ENCODE results near the gene SMDT1. TPM values are rescaled to one million over a fixed set of nuclear protein-coding genes. Genes with fewer than 3 reads are reported as not detected.
"Not testable (repeated sequence)": the region's sequence is repeated elsewhere in the genome, so short reads cannot be mapped to it uniquely, and the experiment has no call there.

The SMDT1 gene
- total RNA-seq, 2 donors from 2014 or later = 48.3 to 59.9 TPM

DNA sequence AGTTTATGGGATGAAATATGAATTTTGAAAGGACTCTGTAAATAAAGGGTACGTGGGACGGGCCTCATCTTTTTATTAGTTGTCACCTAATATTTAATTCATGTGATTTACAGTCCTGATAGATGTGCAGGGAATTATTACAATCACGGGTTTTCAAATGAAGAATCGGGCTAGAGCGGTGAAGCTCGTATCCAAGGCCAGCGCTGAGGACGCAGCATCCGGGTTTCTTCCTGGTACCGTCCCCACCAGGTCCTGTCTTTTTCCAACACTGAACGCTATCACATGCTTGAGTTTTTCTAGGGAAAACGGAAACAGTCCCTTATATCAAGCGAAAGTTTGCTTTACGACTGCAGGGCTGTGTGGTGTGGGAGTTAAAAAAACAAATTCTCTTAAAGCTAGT lies 787 bp downstream of the SMDT1 start:
- Mint-ChIP-seq H3K27ac (peak overlapping the region; percentile 98 to 99), H3K9me3 (no peaks in the 10 kb centered on the region), H3K36me3 (peaks cover 13 to 21% of the 10 kb centered on the region in 2 donors)
- DNase-seq (ENCODE audit: low spot score in 2 of 2) (no peak), ATAC-seq (no peak)

DNA sequence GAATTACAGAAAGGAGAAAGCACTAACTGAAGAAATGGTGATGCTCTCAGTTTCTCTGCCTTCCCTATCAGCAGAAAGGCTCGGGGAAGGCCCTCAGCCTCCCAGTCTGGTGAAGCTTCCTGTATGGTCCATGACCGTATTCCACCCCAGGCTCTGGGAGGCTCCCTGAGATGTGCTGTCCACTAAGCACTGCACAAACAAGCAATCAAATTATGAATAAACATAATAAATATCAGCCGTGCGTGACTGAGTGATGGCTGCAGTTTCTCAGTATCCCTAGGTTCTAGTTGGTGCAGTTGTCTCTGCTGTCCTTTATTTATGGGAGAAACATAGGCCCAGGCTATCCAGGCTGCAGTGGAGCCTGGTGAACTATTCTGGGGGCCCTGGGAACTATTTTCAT lies 3.6 kb downstream of the SMDT1 start:
- ATAC-seq = no peak
- Mint-ChIP-seq H3K36me3 (peaks cover 13 to 25% of the 10 kb centered on the region in 2 donors), H3K9me3 (no peaks in the 10 kb centered on the region), H3K27ac (peak overlapping the region in 1 of 2 donors; percentile 23)
- no peak for DNase-seq (ENCODE audit: low spot score in 2 of 2)

DNA sequence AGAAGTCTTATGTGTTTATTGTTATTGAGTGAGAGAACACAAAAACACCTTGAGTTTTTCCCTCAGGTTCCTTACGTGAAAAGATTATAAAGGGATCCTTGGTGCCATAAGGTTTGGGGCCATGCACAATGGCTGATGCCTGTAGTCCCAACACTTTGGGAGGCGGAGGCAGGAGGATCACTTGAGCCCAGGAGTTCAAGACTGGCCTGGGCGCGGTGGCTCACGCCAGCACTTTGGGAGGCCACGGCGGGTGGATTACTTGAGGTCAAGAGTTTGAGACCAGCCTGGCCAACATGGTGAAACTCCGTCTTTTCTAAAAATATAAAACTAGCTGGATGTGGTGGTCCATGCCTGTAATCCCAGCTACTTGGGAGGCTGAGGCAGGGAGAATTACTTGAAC lies 5.4 kb downstream of the SMDT1 start:
- Mint-ChIP-seq H3K27ac (no peak overlapping the region), H3K9me3 (no peaks in the 10 kb centered on the region), H3K36me3 (peaks cover 23 to 39% of the 10 kb centered on the region in 2 donors)
- DNase-seq (ENCODE audit: low spot score in 2 of 2) (no peak), ATAC-seq (no peak)

DNA sequence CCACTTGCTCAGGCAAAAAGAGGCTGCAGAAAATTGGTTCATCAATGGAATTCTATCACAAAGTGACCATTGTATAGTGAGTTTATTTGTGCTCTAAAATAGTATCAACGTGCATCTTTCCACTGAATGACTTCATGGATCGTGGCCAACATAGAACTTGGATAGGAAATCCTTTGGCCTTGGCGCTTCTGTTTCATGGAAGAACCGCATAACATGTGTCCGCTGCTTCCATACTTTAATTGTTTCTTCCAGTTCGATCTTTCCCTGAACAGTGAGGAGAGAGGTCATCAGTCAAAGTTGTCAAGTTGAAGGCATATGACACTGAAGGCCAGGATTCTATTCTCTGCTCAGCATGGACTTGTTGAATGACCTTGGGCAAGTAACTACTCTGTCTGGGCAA lies 6.6 kb downstream of the SMDT1 start:
- Mint-ChIP-seq H3K9me3 (no peaks in the 10 kb centered on the region), H3K36me3 (peaks cover 26 to 47% of the 10 kb centered on the region in 2 donors), H3K27ac (no peak overlapping the region)
- DNase-seq (ENCODE audit: low spot score in 2 of 2) (no peak), ATAC-seq (no peak)

DNA sequence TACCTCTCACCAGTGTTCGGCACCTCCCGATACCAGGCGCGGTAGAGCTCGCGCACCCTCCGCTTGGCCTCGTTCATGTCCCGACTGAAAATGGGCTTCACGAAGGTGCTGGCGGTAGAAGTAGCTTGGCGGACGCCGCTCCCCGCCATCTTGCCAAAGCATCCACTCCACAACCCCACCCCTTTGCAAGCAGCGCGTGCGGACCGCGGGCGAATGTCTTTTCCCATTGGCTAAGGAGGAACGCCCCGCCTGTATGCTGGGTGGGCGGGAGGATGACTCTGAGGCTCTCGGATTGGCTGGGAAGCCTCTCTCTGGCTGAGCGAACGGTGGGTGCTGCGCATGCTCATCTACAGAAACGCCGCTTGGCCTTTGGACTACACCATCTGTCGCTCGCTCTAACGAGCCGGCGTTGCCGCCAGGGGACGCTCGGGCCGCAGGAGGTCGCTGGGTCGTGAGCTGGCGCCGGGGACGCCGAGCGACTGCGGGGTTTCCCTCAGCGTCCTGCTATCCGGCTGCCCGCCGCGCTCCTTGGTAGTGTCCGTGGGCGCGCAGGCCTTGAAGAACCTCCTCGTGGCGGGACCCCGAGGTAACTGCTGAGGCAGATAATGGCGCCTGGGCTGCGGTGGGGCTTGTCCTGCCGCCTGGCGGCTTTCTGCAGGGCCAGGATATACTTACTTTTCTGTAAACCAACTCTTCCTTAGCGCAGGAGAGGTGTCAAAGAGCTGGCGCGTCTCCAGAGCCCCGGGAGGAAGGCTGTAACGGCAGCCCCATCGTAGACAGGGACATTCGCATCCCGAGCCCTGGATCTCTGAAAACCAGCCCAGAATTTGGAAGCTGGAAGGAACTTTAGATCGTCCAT lies 11.3 kb downstream of the SMDT1 start, which contains the start of gene NDUFA6:
TSS of gene NDUFA6 (minus strand) at position 177 of the 859 bp plus-strand sequence. CDS start at position 149, 28 bp downstream.
- Mint-ChIP-seq H3K9me3 (no peaks in the 10 kb centered on the region), H3K27ac (peak within 1 kb of the TSS; percentile 99 to 100), H3K36me3 (peaks cover 20 to 32% of the 10 kb centered on the region in 2 donors)
- ATAC-seq (peak; percentile 93 to 97), DNase-seq (ENCODE audit: low spot score in 2 of 2) (peak; percentile 96 to 100)

DNA sequence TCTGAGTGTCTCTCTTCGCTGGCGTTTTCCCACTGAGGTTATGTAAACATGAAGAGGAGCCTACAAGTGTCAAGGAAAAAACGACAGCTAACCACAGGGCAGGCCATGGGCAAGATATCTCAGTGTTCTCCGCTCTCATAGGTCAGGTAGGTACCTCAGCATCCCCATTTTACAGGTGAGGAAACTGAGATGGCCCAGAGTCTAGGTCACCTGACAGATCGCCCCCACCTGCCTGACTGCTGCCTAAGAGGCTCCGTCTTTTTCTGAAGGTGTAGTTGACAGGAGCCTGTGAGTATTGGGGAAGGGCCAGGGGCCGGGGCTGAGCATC lies 11.9 kb downstream of the SMDT1 start:
- Mint-ChIP-seq H3K27ac (peak overlapping the region; percentile 74 to 100), H3K36me3 (peaks cover 20 to 28% of the 10 kb centered on the region in 2 donors), H3K9me3 (no peaks in the 10 kb centered on the region)
- DNase-seq (ENCODE audit: low spot score in 2 of 2) (no peak), ATAC-seq (no peak)

DNA sequence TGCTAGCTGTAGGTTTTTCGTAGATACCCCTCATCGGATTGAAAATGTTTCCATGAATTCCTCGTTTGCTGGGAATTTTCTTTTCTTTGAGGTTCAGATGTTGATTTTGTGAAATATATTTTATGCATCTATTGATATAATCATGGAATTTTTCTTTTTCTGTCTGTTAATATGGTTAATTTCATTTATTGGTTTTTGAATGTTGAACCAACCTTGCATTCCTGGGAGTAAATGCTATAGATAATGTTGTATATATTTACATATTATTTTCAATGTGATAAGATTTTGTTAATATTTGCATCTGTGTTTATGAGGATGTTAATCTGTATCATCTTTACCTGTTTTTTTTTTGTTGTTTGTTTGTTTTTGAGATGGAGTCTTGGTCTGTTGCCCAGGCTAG lies 21.7 kb downstream of the SMDT1 start:
- H3K9me3 Mint-ChIP-seq = peaks cover 8 to 19% of the 10 kb centered on the region in 2 donors
- DNase-seq (ENCODE audit: low spot score in 2 of 2) (no peak), ATAC-seq (no peak)
- H3K36me3 Mint-ChIP-seq = peaks cover 21 to 53% of the 10 kb centered on the region in 2 donors
- H3K27ac Mint-ChIP-seq = no peak overlapping the region

DNA sequence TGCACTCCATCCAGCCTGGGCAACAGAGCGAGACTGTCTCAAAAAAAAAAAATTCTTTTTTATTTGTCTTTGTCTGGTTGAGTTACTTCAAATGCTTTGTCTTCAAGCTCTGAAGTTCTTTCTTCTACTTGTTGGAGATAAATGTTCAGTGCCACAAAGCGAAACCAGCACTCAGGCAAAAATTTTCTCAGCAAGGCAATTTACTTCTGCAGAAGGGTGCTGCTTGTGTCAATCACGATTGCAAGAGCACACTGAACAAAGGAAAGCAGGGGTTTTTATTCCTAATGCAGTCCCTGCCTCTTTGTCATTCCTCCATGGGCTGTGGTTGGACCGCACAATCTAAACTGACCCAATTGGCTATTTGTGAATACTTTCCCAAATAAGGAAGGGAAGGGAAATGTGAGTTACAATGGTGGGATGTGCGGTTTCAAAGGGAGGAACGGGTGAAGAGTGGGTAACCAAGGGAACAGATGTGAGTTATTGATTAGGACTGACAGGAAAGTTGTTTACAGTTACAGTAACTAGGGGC lies 24.9 kb downstream of the SMDT1 start:
- H3K9me3 Mint-ChIP-seq = peaks cover 8 to 16% of the 10 kb centered on the region in 2 donors
- not testable (repeated sequence) for ATAC-seq

DNA sequence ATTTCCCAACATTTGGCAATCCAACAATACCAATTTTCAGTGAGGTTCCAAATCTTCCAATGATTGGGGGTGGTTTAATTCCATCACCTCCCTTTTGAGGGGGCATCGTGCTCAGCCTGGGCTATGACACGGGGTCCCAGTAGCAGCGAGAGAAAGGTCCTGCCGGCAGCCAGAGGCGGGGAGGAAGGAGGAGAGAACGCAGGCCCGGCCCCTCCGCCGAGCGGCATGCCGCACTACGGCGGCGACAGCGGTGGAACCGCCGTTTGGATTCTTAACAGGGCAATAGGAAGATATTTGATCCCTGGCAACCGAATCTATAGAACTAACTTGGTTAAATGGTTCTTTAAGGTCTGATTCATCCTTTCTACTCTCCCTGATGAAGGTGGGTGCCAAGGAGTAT lies 29.3 kb downstream of the SMDT1 start:
- Mint-ChIP-seq H3K36me3 (peaks cover 13 to 18% of the 10 kb centered on the region in 2 donors), H3K9me3 (peaks cover 8 to 13% of the 10 kb centered on the region in 2 donors), H3K27ac (no peak overlapping the region)
- ATAC-seq (no peak), DNase-seq (ENCODE audit: low spot score in 2 of 2) (no peak)

More for the DNA sequence above, 24.9 kb downstream of the SMDT1 start:
- not testable (repeated sequence) for DNase-seq (ENCODE audit: low spot score in 2 of 2); H3K27ac Mint-ChIP-seq
- peaks cover 17 to 49% of the 10 kb centered on the region in 2 donors for H3K36me3 Mint-ChIP-seq

DNA sequence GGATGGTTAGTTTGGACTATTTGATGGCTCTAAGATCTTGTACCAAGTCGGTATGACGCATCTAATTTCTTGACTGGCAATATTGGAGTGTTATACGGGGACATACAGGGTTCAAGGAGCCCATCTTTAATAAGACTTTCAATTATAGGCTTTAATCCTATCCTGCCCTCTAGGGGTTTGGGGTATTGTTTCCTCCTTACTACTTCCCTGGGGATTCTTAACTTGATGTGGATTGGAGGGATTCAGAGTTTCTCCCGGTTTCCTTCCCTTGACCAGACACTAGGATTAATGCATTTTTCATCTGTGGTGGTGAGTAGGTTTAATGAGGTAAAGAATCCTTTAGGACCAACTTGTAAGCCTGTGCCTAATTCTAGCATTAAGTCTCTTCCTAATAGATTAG lies 32.3 kb downstream of the SMDT1 start:
- Mint-ChIP-seq H3K27ac (no peak overlapping the region), H3K9me3 (peaks cover 10 to 14% of the 10 kb centered on the region in 2 donors), H3K36me3 (peaks cover 12 to 23% of the 10 kb centered on the region in 2 donors)
- ATAC-seq = no peak
- no peak for DNase-seq (ENCODE audit: low spot score in 2 of 2)

DNA sequence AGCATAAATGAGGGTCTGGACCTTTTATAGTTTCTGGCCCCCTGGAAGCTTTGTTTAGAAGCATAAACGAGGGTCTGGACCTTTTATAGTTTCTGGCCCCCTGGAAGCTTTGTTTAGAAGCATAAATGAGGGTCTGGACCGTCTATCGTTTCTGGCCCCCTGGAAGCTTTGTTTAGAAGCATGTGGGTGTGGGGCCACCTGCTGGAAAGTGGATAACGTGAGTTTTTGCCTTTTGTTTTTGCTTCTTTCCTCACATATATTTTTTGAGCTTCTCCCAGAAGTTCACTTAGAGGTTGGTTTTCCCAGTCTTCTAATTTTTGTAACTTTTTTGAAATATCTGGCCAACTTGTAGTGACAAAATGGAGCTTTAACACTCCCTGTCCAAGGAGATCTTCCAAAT lies 33.3 kb downstream of the SMDT1 start:
- Mint-ChIP-seq H3K9me3 (peaks cover 10 to 17% of the 10 kb centered on the region in 2 donors), H3K36me3 (peaks cover 12 to 28% of the 10 kb centered on the region in 2 donors)
- H3K27ac Mint-ChIP-seq; ATAC-seq; DNase-seq (ENCODE audit: low spot score in 2 of 2): not testable (repeated sequence)

DNA sequence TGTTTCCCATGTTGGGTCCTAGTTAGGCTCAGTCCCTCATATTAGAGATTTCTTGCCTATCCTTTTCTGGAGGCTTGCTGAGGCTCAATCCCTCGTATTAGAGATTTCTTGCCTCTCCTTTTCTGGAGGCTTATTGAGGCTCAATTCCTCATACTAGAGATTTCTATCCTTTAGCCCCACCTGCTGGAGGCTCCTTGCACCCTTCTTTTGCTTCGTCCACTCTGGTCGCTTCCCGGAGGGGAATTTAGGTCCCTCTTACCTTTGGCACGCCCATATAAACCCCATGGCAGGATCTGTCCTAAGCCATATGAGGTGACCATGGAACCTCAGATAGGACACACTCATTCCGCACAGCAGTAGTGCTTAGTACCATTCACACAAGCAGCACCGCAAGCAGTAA lies 35.2 kb downstream of the SMDT1 start:
- peaks cover 10 to 17% of the 10 kb centered on the region in 2 donors for H3K9me3 Mint-ChIP-seq
- H3K27ac Mint-ChIP-seq = no peak overlapping the region
- DNase-seq (ENCODE audit: low spot score in 2 of 2) (no peak), ATAC-seq (no peak)
- peaks cover 12 to 28% of the 10 kb centered on the region in 2 donors for H3K36me3 Mint-ChIP-seq

DNA sequence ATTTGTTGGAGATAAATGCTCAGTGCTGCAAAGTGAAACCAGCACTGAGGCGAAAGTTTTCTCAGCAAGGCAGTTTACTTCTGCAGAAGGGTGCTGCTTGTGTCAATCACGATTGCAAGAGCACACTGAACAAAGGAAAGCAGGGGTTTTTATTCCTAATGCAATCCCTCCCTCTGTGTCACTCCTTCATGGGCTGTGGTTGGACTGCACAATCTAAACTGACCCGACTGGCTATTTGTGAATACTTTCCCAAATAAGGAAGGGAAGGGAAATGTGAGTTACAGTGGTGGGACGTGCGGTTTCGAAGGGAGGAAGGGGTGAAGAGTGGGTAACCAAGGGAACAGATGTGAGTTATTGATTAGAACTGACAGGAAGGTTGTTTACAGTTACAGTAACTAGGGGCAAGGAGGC lies 35.9 kb downstream of the SMDT1 start:
- H3K27ac Mint-ChIP-seq; ATAC-seq; DNase-seq (ENCODE audit: low spot score in 2 of 2): not testable (repeated sequence)
- peaks cover 12 to 28% of the 10 kb centered on the region in 2 donors for H3K36me3 Mint-ChIP-seq
- H3K9me3 Mint-ChIP-seq = peaks cover 10 to 17% of the 10 kb centered on the region in 2 donors

DNA sequence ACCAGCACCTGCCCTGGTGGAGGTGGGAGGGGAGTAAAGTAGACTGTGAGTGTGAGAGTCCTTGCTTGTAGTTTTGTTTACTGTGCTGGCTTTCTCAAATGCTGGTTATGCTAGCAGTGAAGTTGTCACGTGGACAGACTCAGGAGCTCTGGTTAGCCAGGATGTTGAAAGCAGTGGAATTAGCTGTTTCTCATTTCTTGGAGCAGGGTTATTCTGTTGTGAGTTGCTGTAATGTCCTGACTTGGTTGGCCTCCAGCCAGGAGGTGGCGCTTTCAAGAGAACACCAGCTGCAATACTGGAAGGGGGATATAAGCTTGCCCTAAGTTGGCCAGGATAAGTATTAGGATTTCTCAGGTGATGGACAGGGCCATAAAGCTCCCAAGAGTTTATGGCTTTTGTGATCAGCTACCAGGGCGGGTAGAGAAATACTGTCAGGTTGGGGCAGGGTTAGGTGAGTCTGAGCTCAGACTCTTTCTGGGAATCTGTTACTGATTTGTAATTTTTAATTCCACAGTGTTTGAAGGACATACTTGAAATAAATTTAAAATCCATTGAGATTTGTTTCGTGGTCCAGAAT lies 37.4 kb downstream of the SMDT1 start:
- DNase-seq (ENCODE audit: low spot score in 2 of 2) = no peak
- Mint-ChIP-seq H3K27ac (no peak overlapping the region), H3K9me3 (peaks cover 10 to 19% of the 10 kb centered on the region in 2 donors), H3K36me3 (peaks cover 12 to 30% of the 10 kb centered on the region in 2 donors)
- no peak for ATAC-seq

DNA sequence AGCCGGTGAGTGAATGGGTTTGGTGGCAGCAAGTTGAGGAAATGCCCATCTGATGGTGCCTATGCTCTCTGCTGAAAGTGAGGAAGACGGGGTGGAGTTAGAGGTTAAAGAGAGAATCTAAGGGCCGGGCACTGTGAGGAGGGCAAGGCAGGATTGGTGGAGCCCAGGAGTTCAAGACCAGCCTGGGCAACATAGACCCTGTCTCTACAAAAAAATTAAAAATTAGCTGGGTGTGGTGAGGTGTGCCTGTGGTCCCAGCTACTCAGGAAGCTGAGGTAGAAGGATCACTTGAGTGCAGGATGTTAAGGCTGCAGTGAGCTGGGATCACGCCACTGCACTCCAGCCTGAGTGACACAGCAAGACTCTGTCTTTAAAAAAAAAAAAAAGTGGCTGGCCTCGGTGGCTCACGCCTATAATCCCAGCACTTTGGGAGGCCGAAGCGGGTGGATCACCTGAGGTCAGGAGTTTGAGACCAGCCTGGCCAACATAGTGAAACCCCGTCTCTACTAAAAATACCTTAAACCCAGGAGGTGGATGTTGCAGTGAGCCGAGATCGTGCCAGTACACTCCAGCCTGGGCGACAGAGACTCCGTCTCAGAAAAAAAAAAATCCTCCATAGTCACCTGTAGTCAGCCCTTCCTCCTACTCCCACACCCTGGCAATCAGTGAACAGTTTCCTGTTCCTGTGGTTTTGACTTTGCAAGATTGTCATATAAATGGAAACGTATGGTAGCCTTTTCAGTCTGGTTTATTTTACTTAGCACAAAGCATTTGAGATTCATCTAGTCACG lies 40.9 kb downstream of the SMDT1 start:
- DNase-seq (ENCODE audit: low spot score in 2 of 2) = not testable (repeated sequence)
- ATAC-seq = peak; percentile 85 to 89
- H3K27ac Mint-ChIP-seq = peak overlapping the region; percentile 84
- H3K36me3 Mint-ChIP-seq = peaks cover 2 to 24% of the 10 kb centered on the region in 2 donors
- peaks cover 2 to 19% of the 10 kb centered on the region in 2 donors for H3K9me3 Mint-ChIP-seq

DNA sequence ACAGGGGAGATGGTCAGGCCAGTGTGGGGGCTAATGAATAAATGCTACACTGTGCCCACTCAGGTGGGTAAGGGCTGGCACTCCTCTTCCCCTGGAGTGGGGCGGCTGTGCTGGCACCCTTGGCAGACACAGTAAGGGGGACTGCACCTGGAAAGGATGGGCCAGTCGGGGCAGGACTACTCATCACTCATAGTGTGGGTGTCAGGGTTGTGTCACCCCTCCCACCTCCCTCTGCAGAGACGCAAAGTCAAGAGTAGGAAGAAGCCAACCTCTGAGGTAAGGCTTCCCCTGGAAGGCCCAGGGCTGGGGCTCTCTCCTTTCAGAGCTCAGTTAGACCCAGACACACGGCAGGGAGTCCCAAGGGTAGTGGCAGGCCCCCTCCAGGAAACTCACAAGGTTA lies 44.0 kb downstream of the SMDT1 start:
- not testable (repeated sequence) for DNase-seq (ENCODE audit: low spot score in 2 of 2); H3K27ac Mint-ChIP-seq; H3K9me3 Mint-ChIP-seq; H3K36me3 Mint-ChIP-seq
- peak; percentile 34 to 54 for ATAC-seq
